ENCODE measurements around the gene SRGAP1.

Gene SRGAP1

GRCh38 chr12:63921157-63921556, 76.7 kb downstream of the SRGAP1 start:
- Histone ChIP-seq H3K27me3 (ENCODE audit: insufficient read depth, low read length) (no peaks in the 10 kb centered on the region), H2AFZ (ENCODE audit: low read depth, low read length) (no peak overlapping the region), H3K4me1 (ENCODE audit: insufficient read depth, low read length) (peaks cover 30% of the 10 kb centered on the region), H3K4me3 (ENCODE audit: low read length) (no peak overlapping the region), H3K9me3 (ENCODE audit: low read length) (no peaks in the 10 kb centered on the region), H3K36me3 (ENCODE audit: insufficient read depth, low read length) (no peaks in the 10 kb centered on the region)

DNA sequence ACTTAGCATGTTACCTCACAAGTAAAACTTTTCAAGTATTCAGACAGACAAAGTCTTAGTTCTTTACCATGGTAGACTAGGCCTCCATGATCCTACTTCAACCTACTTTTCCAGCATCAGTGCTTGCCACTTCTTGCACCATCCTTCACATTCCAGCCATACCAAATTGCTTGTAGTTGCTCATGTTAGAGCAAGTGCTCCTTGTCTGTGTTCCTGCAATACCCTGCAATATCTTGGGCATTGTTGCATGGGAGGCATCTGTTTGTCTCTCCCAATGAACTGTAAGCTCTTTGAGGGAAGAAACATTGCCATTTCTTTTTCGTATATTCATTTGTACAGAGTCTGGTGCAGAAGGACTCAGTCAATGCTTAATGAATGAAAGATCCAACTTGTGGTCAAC, 78.0 kb downstream of the SRGAP1 start:
- peaks cover 17% of the 10 kb centered on the region for H3K4me1 ChIP-seq (ENCODE audit: insufficient read depth, low read length)
- H3K27me3 ChIP-seq (ENCODE audit: insufficient read depth, low read length) = no peaks in the 10 kb centered on the region
- H3K36me3 ChIP-seq (ENCODE audit: insufficient read depth, low read length) = no peaks in the 10 kb centered on the region
- H2AFZ ChIP-seq (ENCODE audit: low read depth, low read length) = no peak overlapping the region
- no peak overlapping the region for H3K4me3 ChIP-seq (ENCODE audit: low read length)
- no peaks in the 10 kb centered on the region for H3K9me3 ChIP-seq (ENCODE audit: low read length)

DNA sequence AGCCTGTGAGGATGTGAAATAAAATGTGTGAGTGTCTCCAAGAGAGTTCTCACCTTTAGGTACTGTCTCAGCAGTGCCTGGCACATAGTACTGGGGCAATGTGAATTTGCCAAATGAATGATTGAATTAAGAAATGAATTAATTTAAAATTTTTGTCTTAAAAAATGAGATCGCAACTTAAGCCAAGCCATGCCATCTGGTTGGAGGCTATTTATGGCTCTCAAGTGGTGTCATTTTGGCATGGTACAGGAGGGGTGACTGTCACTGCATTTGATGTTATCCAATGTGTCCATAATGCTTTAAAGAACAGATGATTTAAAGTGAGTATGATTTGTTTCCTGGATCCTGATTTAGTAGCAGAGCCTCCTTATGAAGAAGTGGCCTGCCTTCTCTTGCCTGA, 80.3 kb downstream of the SRGAP1 start:
- Histone ChIP-seq H2AFZ (ENCODE audit: low read depth, low read length) (no peak overlapping the region), H3K9me3 (ENCODE audit: low read length) (peaks cover 12% of the 10 kb centered on the region), H3K36me3 (ENCODE audit: insufficient read depth, low read length) (no peaks in the 10 kb centered on the region), H3K27me3 (ENCODE audit: insufficient read depth, low read length) (no peaks in the 10 kb centered on the region), H3K4me1 (ENCODE audit: insufficient read depth, low read length) (no peaks in the 10 kb centered on the region), H3K4me3 (ENCODE audit: low read length) (no peak overlapping the region)

- H3K4me1 ChIP-seq (ENCODE audit: insufficient read depth, low read length) = peaks cover 6% of the 10 kb centered on the region
- H3K9me3 ChIP-seq (ENCODE audit: low read length) = peaks cover 12% of the 10 kb centered on the region
- no peak overlapping the region for H2AFZ ChIP-seq (ENCODE audit: low read depth, low read length)
- H3K36me3 ChIP-seq (ENCODE audit: insufficient read depth, low read length) = peaks cover 2% of the 10 kb centered on the region
- no peak overlapping the region for H3K4me3 ChIP-seq (ENCODE audit: low read length)
- H3K27me3 ChIP-seq (ENCODE audit: insufficient read depth, low read length) = no peaks in the 10 kb centered on the region
Measured at GRCh38 chr12:63927511-63927910, 83.0 kb downstream of the SRGAP1 start.

- Histone ChIP-seq H3K9me3 (ENCODE audit: low read length) (peaks cover 12% of the 10 kb centered on the region), H3K27me3 (ENCODE audit: insufficient read depth, low read length) (no peaks in the 10 kb centered on the region), H3K36me3 (ENCODE audit: insufficient read depth, low read length) (peaks cover 4% of the 10 kb centered on the region), H3K4me3 (ENCODE audit: low read length) (no peak overlapping the region), H3K4me1 (ENCODE audit: insufficient read depth, low read length) (peaks cover 6% of the 10 kb centered on the region), H2AFZ (ENCODE audit: low read depth, low read length) (no peak overlapping the region)
Measured at GRCh38 chr12:63928305-63928704, 83.8 kb downstream of the SRGAP1 start.

DNA sequence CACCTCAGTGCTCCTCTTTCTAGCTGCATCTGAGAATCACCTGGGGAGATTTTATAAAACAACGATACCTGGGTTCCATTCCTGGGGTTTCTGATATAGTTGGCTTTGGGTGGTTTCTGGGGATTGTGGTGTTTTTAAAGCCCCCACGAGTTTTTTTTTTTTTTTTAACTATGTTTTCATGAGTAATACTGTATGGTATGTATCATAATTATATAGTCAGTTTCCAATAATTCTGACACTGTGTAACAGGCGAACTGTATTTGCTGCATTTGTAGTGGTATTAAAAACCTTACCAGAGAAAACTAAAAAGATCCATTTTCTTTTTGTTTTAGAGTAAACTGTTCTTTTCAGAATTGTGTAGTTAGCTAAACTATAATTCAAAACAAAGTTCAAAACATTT, 84.9 kb downstream of the SRGAP1 start:
- Histone ChIP-seq H3K9me3 (ENCODE audit: low read length) (peaks cover 12% of the 10 kb centered on the region), H3K4me1 (ENCODE audit: insufficient read depth, low read length) (peaks cover 6% of the 10 kb centered on the region), H3K27me3 (ENCODE audit: insufficient read depth, low read length) (no peaks in the 10 kb centered on the region), H3K36me3 (ENCODE audit: insufficient read depth, low read length) (peaks cover 4% of the 10 kb centered on the region), H2AFZ (ENCODE audit: low read depth, low read length) (no peak overlapping the region), H3K4me3 (ENCODE audit: low read length) (no peak overlapping the region)

DNA sequence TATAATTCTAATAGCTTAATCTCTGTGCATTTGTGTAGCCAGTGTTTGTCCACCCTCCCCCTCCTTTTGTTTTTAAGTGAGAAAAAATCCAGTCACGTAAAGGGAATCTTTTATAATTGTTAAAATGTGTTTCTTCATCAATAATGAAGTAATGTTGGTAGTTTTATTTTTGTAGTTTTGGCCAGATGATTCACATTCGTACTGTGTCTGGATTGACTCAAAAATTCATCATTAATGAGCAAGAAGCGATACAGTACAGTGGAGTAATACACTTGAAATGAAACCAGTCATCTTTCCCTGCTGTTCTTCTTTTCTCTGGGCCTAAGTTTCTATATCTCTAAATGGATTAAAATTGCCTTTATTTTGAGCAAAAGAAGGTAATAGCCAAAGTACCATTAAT, 86.5 kb downstream of the SRGAP1 start:
- peaks cover 12% of the 10 kb centered on the region for H3K9me3 ChIP-seq (ENCODE audit: low read length)

DNA sequence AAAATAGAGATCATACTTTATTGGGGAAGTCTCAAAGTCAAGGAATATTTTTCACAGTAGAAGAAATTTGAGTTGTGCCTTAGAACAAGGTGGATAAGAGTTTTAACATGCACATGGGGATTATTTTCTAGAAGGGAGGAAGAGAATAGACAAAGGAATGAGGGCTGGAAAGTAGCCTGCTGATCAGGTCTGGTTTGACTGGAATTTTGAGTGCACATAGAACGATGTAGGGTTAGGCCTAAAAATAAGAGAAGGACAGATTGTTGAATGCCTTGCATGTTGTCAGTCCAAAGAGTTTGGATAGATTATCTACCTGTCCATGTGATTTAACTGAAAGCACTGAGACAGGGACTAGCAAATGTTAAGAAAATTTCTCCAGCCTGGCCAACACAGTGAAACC, 87.2 kb downstream of the SRGAP1 start:
- H3K4me1 ChIP-seq (ENCODE audit: insufficient read depth, low read length) = peaks cover 6% of the 10 kb centered on the region
- H3K9me3 ChIP-seq (ENCODE audit: low read length) = peaks cover 12% of the 10 kb centered on the region
- H2AFZ ChIP-seq (ENCODE audit: low read depth, low read length) = no peak overlapping the region
- H3K27me3 ChIP-seq (ENCODE audit: insufficient read depth, low read length) = no peaks in the 10 kb centered on the region
- H3K36me3 ChIP-seq (ENCODE audit: insufficient read depth, low read length) = peaks cover 4% of the 10 kb centered on the region
- H3K4me3 ChIP-seq (ENCODE audit: low read length) = no peak overlapping the region

More for the DNA sequence above, 86.5 kb downstream of the SRGAP1 start:
- H2AFZ ChIP-seq (ENCODE audit: low read depth, low read length) = no peak overlapping the region
- no peaks in the 10 kb centered on the region for H3K27me3 ChIP-seq (ENCODE audit: insufficient read depth, low read length)
- H3K36me3 ChIP-seq (ENCODE audit: insufficient read depth, low read length) = peaks cover 4% of the 10 kb centered on the region
- no peak overlapping the region for H3K4me3 ChIP-seq (ENCODE audit: low read length)
- peaks cover 6% of the 10 kb centered on the region for H3K4me1 ChIP-seq (ENCODE audit: insufficient read depth, low read length)

DNA sequence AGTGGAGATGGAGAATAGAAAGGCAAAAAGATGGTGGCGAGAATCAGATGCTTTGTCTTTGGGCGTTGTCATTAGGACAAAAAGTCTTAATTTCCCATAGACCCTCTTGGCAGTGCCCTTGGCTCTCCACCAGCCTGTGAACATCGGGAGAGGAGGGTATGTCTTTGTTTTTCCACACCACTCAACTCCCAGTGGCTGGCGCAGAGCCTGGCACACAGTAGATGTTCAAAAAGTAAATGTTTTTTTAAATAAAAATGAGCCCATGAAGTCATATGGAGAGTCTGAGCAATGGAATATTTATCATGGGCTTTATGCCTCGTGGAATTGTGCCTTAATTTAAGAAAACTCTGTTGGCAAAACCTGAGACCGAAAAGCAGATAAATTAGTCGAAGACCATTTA, 90.4 kb downstream of the SRGAP1 start:
- H3K4me1 ChIP-seq (ENCODE audit: insufficient read depth, low read length) = peaks cover 8% of the 10 kb centered on the region
- no peaks in the 10 kb centered on the region for H3K27me3 ChIP-seq (ENCODE audit: insufficient read depth, low read length)
- peaks cover 12% of the 10 kb centered on the region for H3K36me3 ChIP-seq (ENCODE audit: insufficient read depth, low read length)
- no peaks in the 10 kb centered on the region for H3K9me3 ChIP-seq (ENCODE audit: low read length)
- no peak overlapping the region for H3K4me3 ChIP-seq (ENCODE audit: low read length)
- H2AFZ ChIP-seq (ENCODE audit: low read depth, low read length) = no peak overlapping the region

GRCh38 chr12:63935361-63935760, 90.9 kb downstream of the SRGAP1 start:
- H3K4me3 ChIP-seq (ENCODE audit: low read length) = no peak overlapping the region
- H3K27me3 ChIP-seq (ENCODE audit: insufficient read depth, low read length) = no peaks in the 10 kb centered on the region
- no peaks in the 10 kb centered on the region for H3K9me3 ChIP-seq (ENCODE audit: low read length)
- peaks cover 12% of the 10 kb centered on the region for H3K36me3 ChIP-seq (ENCODE audit: insufficient read depth, low read length)
- H3K4me1 ChIP-seq (ENCODE audit: insufficient read depth, low read length) = peaks cover 12% of the 10 kb centered on the region
- no peak overlapping the region for H2AFZ ChIP-seq (ENCODE audit: low read depth, low read length)

DNA sequence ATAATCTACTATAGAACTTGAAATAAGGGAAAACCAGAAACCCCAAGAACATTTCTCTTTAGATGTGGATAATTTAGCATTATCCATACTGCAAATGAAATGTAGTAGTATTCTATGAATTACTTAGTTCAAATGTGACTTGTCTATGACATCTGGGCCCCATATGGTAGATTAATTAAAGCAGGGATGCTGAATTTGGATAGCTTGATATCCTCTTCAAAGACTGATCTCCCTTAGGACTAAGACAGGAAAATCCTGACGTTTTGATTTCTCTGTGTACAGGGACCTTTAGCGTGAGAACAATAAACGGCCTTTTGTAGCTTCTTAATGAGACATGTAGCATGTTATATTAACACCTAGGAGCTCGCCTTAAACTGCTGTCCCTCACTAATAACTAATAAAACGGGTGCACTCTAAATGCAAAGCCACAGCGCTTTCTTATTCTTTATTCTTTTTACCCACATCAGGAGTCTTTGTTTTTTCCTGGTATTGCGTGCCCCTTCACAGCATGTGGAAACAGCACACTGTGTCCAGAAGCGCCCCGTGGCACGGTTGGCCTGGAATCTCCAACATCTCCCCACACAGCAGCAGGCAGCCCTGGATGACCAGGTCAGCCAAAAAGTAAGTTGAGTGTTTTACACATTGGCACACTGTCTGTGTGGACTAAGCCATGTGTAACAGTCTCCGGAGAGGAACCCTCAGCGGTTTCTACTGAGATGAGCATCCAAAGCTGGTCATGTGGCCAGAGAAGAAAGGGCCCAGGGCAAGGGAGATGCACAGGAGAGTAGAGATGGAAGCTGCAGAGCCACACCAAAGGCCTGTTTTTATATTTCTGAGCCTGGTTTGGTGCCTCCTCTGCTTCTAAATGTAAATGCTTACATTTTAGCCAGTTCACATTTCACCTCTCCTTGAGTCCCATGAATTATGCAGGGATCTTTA, 93.1 kb downstream of the SRGAP1 start:
- Histone ChIP-seq H3K27me3 (ENCODE audit: insufficient read depth, low read length) (no peaks in the 10 kb centered on the region), H3K9me3 (ENCODE audit: low read length) (no peaks in the 10 kb centered on the region), H3K4me3 (ENCODE audit: low read length) (no peak overlapping the region), H2AFZ (ENCODE audit: low read depth, low read length) (no peak overlapping the region), H3K36me3 (ENCODE audit: insufficient read depth, low read length) (peaks cover 8% of the 10 kb centered on the region), H3K4me1 (ENCODE audit: insufficient read depth, low read length) (peaks cover 11% of the 10 kb centered on the region)

DNA sequence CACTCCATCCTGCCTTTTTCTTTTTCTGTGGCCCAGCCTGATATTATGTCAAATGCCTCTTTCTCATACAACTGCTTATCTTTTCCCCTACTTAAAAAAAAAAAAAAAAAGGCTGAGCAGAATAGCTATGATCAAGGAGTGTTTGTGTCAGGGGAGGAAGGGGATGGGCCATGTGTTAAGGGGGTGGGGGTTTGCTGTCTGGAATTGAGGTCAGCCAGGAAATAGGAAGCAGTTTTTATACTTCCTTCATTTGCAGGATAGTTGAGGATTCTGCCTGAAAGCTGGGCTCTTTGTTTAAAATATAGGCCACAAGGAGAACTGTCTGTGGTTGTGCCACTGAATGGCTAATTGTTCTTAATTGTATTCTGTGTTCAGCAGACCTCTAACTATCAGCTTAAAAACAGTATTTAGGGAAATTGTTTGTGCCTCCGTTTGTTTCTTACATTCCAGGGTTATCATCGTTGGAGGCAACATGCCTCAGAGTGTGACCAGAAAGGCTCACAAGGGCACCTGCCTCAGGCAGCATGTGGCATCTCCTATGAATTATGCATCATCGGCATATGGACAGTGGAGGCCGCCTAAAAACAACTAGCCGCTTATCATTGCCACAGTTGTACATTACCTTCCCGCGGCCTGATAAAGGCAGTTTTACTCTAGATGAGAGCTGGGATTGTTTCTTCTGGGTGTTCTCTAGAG, 96.0 kb downstream of the SRGAP1 start:
- H3K4me1 ChIP-seq (ENCODE audit: insufficient read depth, low read length) = peaks cover 12% of the 10 kb centered on the region
- H3K27me3 ChIP-seq (ENCODE audit: insufficient read depth, low read length) = no peaks in the 10 kb centered on the region
- H3K4me3 ChIP-seq (ENCODE audit: low read length) = no peak overlapping the region
- H2AFZ ChIP-seq (ENCODE audit: low read depth, low read length) = no peak overlapping the region
- H3K36me3 ChIP-seq (ENCODE audit: insufficient read depth, low read length) = peaks cover 14% of the 10 kb centered on the region
- no peaks in the 10 kb centered on the region for H3K9me3 ChIP-seq (ENCODE audit: low read length)

- Histone ChIP-seq H3K4me3 (ENCODE audit: low read length) (no peak overlapping the region), H3K27me3 (ENCODE audit: insufficient read depth, low read length) (no peaks in the 10 kb centered on the region), H2AFZ (ENCODE audit: low read depth, low read length) (no peak overlapping the region), H3K36me3 (ENCODE audit: insufficient read depth, low read length) (peaks cover 17% of the 10 kb centered on the region), H3K4me1 (ENCODE audit: insufficient read depth, low read length) (peaks cover 12% of the 10 kb centered on the region), H3K9me3 (ENCODE audit: low read length) (no peaks in the 10 kb centered on the region)
Measured at GRCh38 chr12:63941166-63941800, 96.8 kb downstream of the SRGAP1 start.

Data from neuron (in vitro differentiated cells).